ENCODE data around the gene NXT1. TPM values are rescaled to one million over a fixed set of nuclear protein-coding genes. Genes with fewer than 3 reads are reported as not detected.

Gene NXT1
- total RNA-seq, 1 experiment from 2014 or later = 98.0 TPM

DNA sequence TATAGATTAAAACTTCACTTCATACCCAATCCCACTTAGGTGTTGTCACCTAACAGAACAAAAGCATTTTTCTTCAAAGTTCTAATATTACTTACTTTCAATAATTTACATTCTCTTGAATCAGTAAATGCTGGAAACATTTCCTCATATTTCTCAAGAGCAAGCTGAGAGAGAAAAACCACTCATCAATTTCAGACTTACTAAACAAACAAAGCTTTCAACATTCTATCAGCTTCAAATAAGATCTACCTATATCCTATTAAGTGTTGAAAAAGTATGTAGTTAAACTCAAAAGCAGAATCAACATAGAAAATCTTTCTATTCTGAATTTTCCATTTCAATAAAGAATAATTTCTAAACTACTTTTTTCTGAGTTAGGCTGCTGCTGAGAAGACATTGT lies 29.2 kb downstream of the NXT1 start:
- H3K4me2 ChIP-seq (ENCODE audit: low read length) = no peak overlapping the region
- H4K20me1 ChIP-seq (ENCODE audit: low read length) = no peaks in the 10 kb centered on the region
- ChIA-PET POLR2A (ENCODE audit: unreplicated experiment) (no interaction called here), CTCF (no interaction called here)
- ATAC-seq = no peak
- H3K4me1 ChIP-seq (ENCODE audit: insufficient read depth, low read length) = no peaks in the 10 kb centered on the region
- no peak overlapping the region for H3K27ac ChIP-seq (ENCODE audit: low read length)
- H3F3A ChIP-seq (ENCODE audit: low read length, unreplicated experiment) = no peaks in the 10 kb centered on the region
- H3K27me3 ChIP-seq (ENCODE audit: low read length) = no peaks in the 10 kb centered on the region
- H3K79me2 ChIP-seq (ENCODE audit: low read length) = no peaks in the 10 kb centered on the region
- no TSS peak for BruUV-seq (replicated peaks)
- H3K9me3 ChIP-seq (ENCODE audit: low read length) = no peaks in the 10 kb centered on the region
- no peak overlapping the region for H3K4me3 ChIP-seq (ENCODE audit: low read length)
- no peaks in the 10 kb centered on the region for H3K9me2 ChIP-seq (replicated peaks; ENCODE audit: low read length)
- no peak for DNase-seq
- TF ChIP-seq, protein P1, sequence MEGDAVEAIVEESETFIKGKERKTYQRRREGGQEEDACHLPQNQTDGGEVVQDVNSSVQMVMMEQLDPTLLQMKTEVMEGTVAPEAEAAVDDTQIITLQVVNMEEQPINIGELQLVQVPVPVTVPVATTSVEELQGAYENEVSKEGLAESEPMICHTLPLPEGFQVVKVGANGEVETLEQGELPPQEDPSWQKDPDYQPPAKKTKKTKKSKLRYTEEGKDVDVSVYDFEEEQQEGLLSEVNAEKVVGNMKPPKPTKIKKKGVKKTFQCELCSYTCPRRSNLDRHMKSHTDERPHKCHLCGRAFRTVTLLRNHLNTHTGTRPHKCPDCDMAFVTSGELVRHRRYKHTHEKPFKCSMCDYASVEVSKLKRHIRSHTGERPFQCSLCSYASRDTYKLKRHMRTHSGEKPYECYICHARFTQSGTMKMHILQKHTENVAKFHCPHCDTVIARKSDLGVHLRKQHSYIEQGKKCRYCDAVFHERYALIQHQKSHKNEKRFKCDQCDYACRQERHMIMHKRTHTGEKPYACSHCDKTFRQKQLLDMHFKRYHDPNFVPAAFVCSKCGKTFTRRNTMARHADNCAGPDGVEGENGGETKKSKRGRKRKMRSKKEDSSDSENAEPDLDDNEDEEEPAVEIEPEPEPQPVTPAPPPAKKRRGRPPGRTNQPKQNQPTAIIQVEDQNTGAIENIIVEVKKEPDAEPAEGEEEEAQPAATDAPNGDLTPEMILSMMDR (conservative IDR thresholded peaks at IDR 0.05; ENCODE audit: low read depth, low read length) = no peak
- TF ChIP-seq EZH2 (IDR thresholded peaks at IDR 0.05; ENCODE audit: low read length, unreplicated experiment) (no peak), EZH2phosphoT487 (IDR thresholded peaks at IDR 0.05; ENCODE audit: borderline replicate concordance, low read length) (no peak)
- H2AFZ ChIP-seq (ENCODE audit: low read length) = no peak overlapping the region
- intact Hi-C loops (cut with micrococcal nuclease) = no loop called here
- H3K9ac ChIP-seq (ENCODE audit: low read length) = no peak overlapping the region
- H3K36me3 ChIP-seq (ENCODE audit: low read depth, low read length) = peaks cover 42% of the 10 kb centered on the region

DNA sequence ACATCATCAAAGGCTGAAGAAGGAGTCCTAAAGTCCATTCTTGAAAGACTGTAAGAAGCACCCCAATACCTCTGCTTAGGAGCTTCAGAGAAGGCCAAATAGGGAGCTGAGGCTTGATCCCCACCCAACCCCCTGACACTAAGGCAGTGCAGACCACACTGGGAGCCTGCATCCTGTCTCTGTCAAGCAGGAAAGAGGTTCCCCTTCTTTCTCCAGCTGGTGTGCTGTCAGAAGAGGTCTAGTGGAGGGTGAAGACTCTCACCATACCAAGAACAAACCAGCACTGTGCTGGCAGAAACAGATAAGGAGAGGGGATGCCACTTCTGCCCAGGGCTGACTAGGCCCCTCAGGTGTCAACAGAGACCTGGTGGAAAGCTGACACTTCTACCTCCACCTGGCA lies 31.3 kb downstream of the NXT1 start:
- intact Hi-C loops (cut with micrococcal nuclease) = no loop called here
- Histone ChIP-seq H3K36me3 (ENCODE audit: low read depth, low read length) (peaks cover 31% of the 10 kb centered on the region), H3K27me3 (ENCODE audit: low read length) (no peaks in the 10 kb centered on the region), H3F3A (ENCODE audit: low read length, unreplicated experiment) (no peaks in the 10 kb centered on the region), H3K9me2 (replicated peaks; ENCODE audit: low read length) (no peaks in the 10 kb centered on the region), H3K9ac (ENCODE audit: low read length) (no peak overlapping the region), H3K9me3 (ENCODE audit: low read length) (no peaks in the 10 kb centered on the region), H3K79me2 (ENCODE audit: low read length) (no peaks in the 10 kb centered on the region), H3K4me1 (ENCODE audit: insufficient read depth, low read length) (no peaks in the 10 kb centered on the region), H3K27ac (ENCODE audit: low read length) (no peak overlapping the region), H3K4me3 (ENCODE audit: low read length) (no peak overlapping the region), H2AFZ (ENCODE audit: low read length) (no peak overlapping the region), H3K4me2 (ENCODE audit: low read length) (no peak overlapping the region), H4K20me1 (ENCODE audit: low read length) (no peaks in the 10 kb centered on the region)
- ChIA-PET CTCF (no interaction called here), POLR2A (ENCODE audit: unreplicated experiment) (no interaction called here)
- no TSS peak for BruUV-seq (replicated peaks)
- DNase-seq = no peak
- no peak for ATAC-seq
- TF ChIP-seq, protein P1 (conservative IDR thresholded peaks at IDR 0.05; ENCODE audit: low read depth, low read length) = no peak
- TF ChIP-seq EZH2phosphoT487 (IDR thresholded peaks at IDR 0.05; ENCODE audit: borderline replicate concordance, low read length) = no peak
- TF ChIP-seq EZH2 (IDR thresholded peaks at IDR 0.05; ENCODE audit: low read length, unreplicated experiment) = no peak

DNA sequence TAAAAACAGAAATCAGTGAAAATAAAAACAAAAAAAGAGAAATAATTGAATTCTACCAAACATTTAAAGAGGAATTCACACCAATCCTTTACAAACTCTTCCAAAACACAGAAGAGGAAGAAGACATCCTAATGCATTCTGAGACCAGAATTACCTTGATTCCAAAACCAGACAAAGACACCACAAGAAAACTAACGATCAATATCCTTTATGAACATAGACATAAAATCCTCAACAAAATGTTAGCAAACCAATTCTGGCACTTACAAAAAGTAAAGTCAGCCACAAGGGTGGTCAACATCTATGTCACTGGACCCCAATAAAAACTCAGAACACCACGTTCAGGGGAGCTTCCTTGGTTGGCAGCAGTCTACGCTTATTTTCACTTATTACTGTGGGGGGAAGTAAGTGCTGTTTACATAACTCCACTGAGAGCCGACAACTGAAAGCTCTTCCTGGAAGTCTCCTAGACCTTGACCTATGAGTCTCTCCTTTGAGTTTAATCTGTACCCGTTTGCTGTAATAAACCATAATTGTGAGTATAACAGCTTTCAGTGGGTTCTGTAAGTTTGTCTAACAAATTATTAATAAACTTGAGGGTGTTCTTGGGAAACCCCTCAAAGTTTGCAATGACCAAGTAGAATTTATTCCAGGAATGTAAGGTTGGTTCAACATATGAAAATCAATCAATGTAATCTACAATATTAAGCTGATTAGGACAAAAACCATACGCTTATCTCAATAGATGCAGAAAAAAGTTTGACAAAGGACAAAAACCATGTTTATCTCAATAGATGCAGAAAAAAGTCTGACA lies 35.9 kb downstream of the NXT1 start:
- Histone ChIP-seq H3K4me1 (ENCODE audit: insufficient read depth, low read length) (no peaks in the 10 kb centered on the region), H2AFZ (ENCODE audit: low read length) (no peak overlapping the region), H3F3A (ENCODE audit: low read length, unreplicated experiment) (no peaks in the 10 kb centered on the region), H3K9me3 (ENCODE audit: low read length) (no peaks in the 10 kb centered on the region), H3K4me2 (ENCODE audit: low read length) (no peak overlapping the region), H3K4me3 (ENCODE audit: low read length) (no peak overlapping the region), H4K20me1 (ENCODE audit: low read length) (no peaks in the 10 kb centered on the region), H3K79me2 (ENCODE audit: low read length) (no peaks in the 10 kb centered on the region), H3K27me3 (ENCODE audit: low read length) (no peaks in the 10 kb centered on the region), H3K9me2 (replicated peaks; ENCODE audit: low read length) (no peaks in the 10 kb centered on the region), H3K9ac (ENCODE audit: low read length) (no peak overlapping the region), H3K36me3 (ENCODE audit: low read depth, low read length) (peaks cover 25% of the 10 kb centered on the region), H3K27ac (ENCODE audit: low read length) (no peak overlapping the region)
- no TSS peak for BruUV-seq (replicated peaks)
- POLR2A ChIA-PET (ENCODE audit: unreplicated experiment) = no interaction called here
- TF ChIP-seq EZH2phosphoT487 (IDR thresholded peaks at IDR 0.05; ENCODE audit: borderline replicate concordance, low read length) (no peak), EZH2 (IDR thresholded peaks at IDR 0.05; ENCODE audit: low read length, unreplicated experiment) (no peak)
- TF ChIP-seq, protein P1 (conservative IDR thresholded peaks at IDR 0.05; ENCODE audit: low read depth, low read length) = no peak
- ATAC-seq = no peak
- no peak for DNase-seq
- intact Hi-C loops (cut with micrococcal nuclease) = no loop called here
- CTCF ChIA-PET = no interaction called here

All from PC-3 (cell line).